GM23338 (cell line): Measurements from ENCODE around the gene TP53I13. TPM values are rescaled to one million over a fixed set of nuclear protein-coding genes. Genes with fewer than 3 reads are reported as not detected.

Source experiments
- ATAC-seq: fragments of 200-7000 bp; cut with Tn5 transposase; 3 replicates; pipeline ENCODE4 v1.9.1; 2020
- DNase-seq: peaks from one replicate; pipeline ENCODE4 v3.0.0-alpha.2; 2015; ENCODE audit warnings: low spot score
- H2AFZ ChIP-seq: fragments of 200-600 bp; sonication (generic); 2 replicates; pipeline ENCODE4 v1.8.0; 2016; ENCODE audit warnings: antibody characterized with exemption, mild to moderate bottlenecking, moderate library complexity
- H3F3A ChIP-seq: fragments of 200-600 bp; sonication (generic); replicated peaks from 2 replicates; pipeline ENCODE4 v1.8.0; 2017; ENCODE audit warnings: antibody characterized with exemption, mixed run types, low read depth
- H3K27ac ChIP-seq: fragments of 200-600 bp; sonication (generic); 2 replicates; pipeline ENCODE4 v1.6.1; 2016; ENCODE audit warnings: low read depth
- H3K27me3 ChIP-seq: fragments of 200-600 bp; sonication (generic); 2 replicates; pipeline ENCODE4 v1.8.0; 2016; ENCODE audit warnings: mild to moderate bottlenecking, mixed run types, moderate library complexity; ENCODE audit not compliant: insufficient read depth
- H3K36me3 ChIP-seq: fragments of 200-600 bp; sonication (generic); 2 replicates; pipeline ENCODE4 v1.8.0; 2016; ENCODE audit warnings: mild to moderate bottlenecking; ENCODE audit not compliant: insufficient read depth
- H3K4me1 ChIP-seq: fragments of 200-600 bp; sonication (generic); 2 replicates; pipeline ENCODE4 v1.8.0; 2016; ENCODE audit warnings: mild to moderate bottlenecking, moderate library complexity; ENCODE audit not compliant: insufficient read depth
- H3K4me2 ChIP-seq: fragments of 200-600 bp; sonication (generic); 2 replicates; pipeline ENCODE4 v1.7.1; 2017; ENCODE audit warnings: mixed run types
- H3K4me3 ChIP-seq: fragments of 200-600 bp; sonication (generic); 2 replicates; pipeline ENCODE4 v1.6.1; 2016; ENCODE audit warnings: mixed run types
- H3K79me2 ChIP-seq: fragments of 200-600 bp; sonication (generic); replicated peaks from 2 replicates; pipeline ENCODE4 v1.8.0; 2017; ENCODE audit warnings: mild to moderate bottlenecking; ENCODE audit not compliant: insufficient read depth
- H3K9me2 ChIP-seq: fragments of 200-600 bp; sonication (generic); 2 replicates; pipeline ENCODE4 v1.8.0; 2017; ENCODE audit not compliant: insufficient read depth
- H4K20me1 ChIP-seq: fragments of 200-600 bp; sonication (generic); replicated peaks from 2 replicates; pipeline ENCODE4 v1.8.0; 2017; ENCODE audit warnings: mild to moderate bottlenecking; ENCODE audit not compliant: insufficient read depth
- H3K27ac Mint-ChIP-seq: 2 replicates; pipeline ENCODE4 v1.8.0; 2020; ENCODE audit warnings: inconsistent platforms, mild to moderate bottlenecking, moderate library complexity, mixed read lengths
- H3K27me3 Mint-ChIP-seq: 3 replicates; pipeline ENCODE4 v1.8.0; 2022; ENCODE audit warnings: low read depth, mild to moderate bottlenecking, moderate library complexity, mixed read lengths, inconsistent platforms; ENCODE audit not compliant: insufficient read depth, poor library complexity
- H3K36me3 Mint-ChIP-seq: 3 replicates; pipeline ENCODE4 v1.8.0; 2021; ENCODE audit warnings: low read depth, mild to moderate bottlenecking, inconsistent platforms, moderate library complexity, mixed read lengths
- H3K4me1 Mint-ChIP-seq: 3 replicates; pipeline ENCODE4 v1.8.0; 2020; ENCODE audit warnings: mild to moderate bottlenecking, inconsistent platforms, mixed read lengths
- H3K4me3 Mint-ChIP-seq: 3 replicates; pipeline ENCODE4 v1.8.0; 2021; ENCODE audit warnings: moderate library complexity, mild to moderate bottlenecking, inconsistent platforms, mixed read lengths
- H3K9me3 Mint-ChIP-seq: 3 replicates; pipeline ENCODE4 v1.8.0; 2020; ENCODE audit warnings: moderate library complexity, mild to moderate bottlenecking, inconsistent platforms, mixed read lengths
- CTCF ChIP-seq, 2 experiments: fragments of 200-600 bp in 1 of 2; sonication (generic) in 1 of 2; conservative IDR thresholded peaks; 2 replicates each; pipeline versions ENCODE4 v1.5.1 to v1.6.1; 2016 to 2017; ENCODE audit warnings: antibody characterized with exemption in 2 of 2, low read depth in 2 of 2, mild to moderate bottlenecking in 2 of 2, moderate library complexity in 1 of 2
- ETS1 ChIP-seq: IDR thresholded peaks from 2 replicates; pipeline ENCODE4 v1.6.1; 2016; ENCODE audit warnings: antibody characterized with exemption
- EZH2 ChIP-seq: fragments of 200-600 bp; sonication (generic); IDR thresholded peaks from one replicate; pipeline ENCODE4 v1.8.0; 2017; ENCODE audit warnings: antibody characterized with exemption, mild to moderate bottlenecking, low read depth; ENCODE audit not compliant: unreplicated experiment
- EZH2phosphoT487 ChIP-seq: fragments of 200-600 bp; sonication (generic); IDR thresholded peaks from one replicate; pipeline ENCODE4 v1.8.1; 2018; ENCODE audit warnings: antibody characterized with exemption; ENCODE audit not compliant: unreplicated experiment
- JUNB ChIP-seq: IDR thresholded peaks from one replicate; pipeline ENCODE4 v1.6.1; 2016; ENCODE audit warnings: antibody characterized with exemption; ENCODE audit not compliant: unreplicated experiment
- NANOG ChIP-seq: IDR thresholded peaks from 2 replicates; pipeline ENCODE4 v1.6.1; 2016; ENCODE audit warnings: antibody characterized with exemption, borderline replicate concordance
- POLR2AphosphoS5 ChIP-seq: IDR thresholded peaks from 2 replicates; pipeline ENCODE4 v1.6.1; 2016; ENCODE audit warnings: antibody characterized with exemption, low read depth
- STAT1 ChIP-seq: IDR thresholded peaks from one replicate; pipeline ENCODE4 v1.6.1; 2016; ENCODE audit warnings: antibody characterized with exemption; ENCODE audit not compliant: unreplicated experiment
- ZNF114 ChIP-seq: fragments of 250-450 bp; sonication (Bioruptor Pico); IDR thresholded peaks from 2 replicates; pipeline ENCODE4 v1.5.0; 2020; ENCODE audit warnings: mild to moderate bottlenecking, moderate library complexity
- ZNF331 ChIP-seq: fragments of 250-450 bp; sonication (Bioruptor Pico); IDR thresholded peaks from 2 replicates; pipeline ENCODE4 v1.5.0; 2020; ENCODE audit warnings: low read depth, mild to moderate bottlenecking, moderate library complexity
- ZNF462 ChIP-seq: fragments of 250-450 bp; sonication (Bioruptor Pico); IDR thresholded peaks from 2 replicates; pipeline ENCODE4 v1.5.0; 2020; ENCODE audit warnings: mild to moderate bottlenecking, moderate library complexity
- polyA plus RNA-seq: library from polyadenylated mRNA; unstranded; fragments of >200 nt; fragmentation: Nextera tagmentation; extraction: Ambion mirVana; gene quantifications from 2 replicates; pipeline ENCODE4 v1.2.1, GENCODE V29; 2016
- total RNA-seq: library from RNA; depleted of rRNA; stranded (reverse); fragments of >200 nt; shearing (Covaris generic); gene quantifications from 2 replicates; pipeline ENCODE4 v1.2.3, GENCODE V29; 2014

The TP53I13 gene
- total and polyA plus RNA-seq, 2 experiments from 2014 or later, result 21.0 to 38.9 TPM

GRCh38 chr17:29563816-29564215, 4.7 kb upstream of the TP53I13 start:
- peaks cover 40% of the 10 kb centered on the region for H3K27me3 Mint-ChIP-seq
- no peak for DNase-seq
- H3K9me2 ChIP-seq, result no peaks in the 10 kb centered on the region

More at GRCh38 chr17:29563816-29564215, 4.7 kb upstream of the TP53I13 start:
- Histone ChIP-seq H3K79me2 (no peaks in the 10 kb centered on the region), H3K36me3 (no peaks in the 10 kb centered on the region), H3K27me3 (peaks cover 39% of the 10 kb centered on the region), H3K27ac (no peak overlapping the region), H3K4me1 (peaks cover 7% of the 10 kb centered on the region), H3F3A (peaks cover 7% of the 10 kb centered on the region; the same call in 1 of the 2 replicates), H3K4me2 (no peak overlapping the region), H3K4me3 (no peak overlapping the region), H2AFZ (no peak overlapping the region), H4K20me1 (peaks cover 8% of the 10 kb centered on the region)
- H3K4me1 Mint-ChIP-seq, result peaks cover 8% of the 10 kb centered on the region
- no peak overlapping the region for H3K4me3 Mint-ChIP-seq
- H3K27ac Mint-ChIP-seq, result no peak overlapping the region
- H3K9me3 Mint-ChIP-seq, result no peaks in the 10 kb centered on the region
- H3K36me3 Mint-ChIP-seq, result no peaks in the 10 kb centered on the region; the same call in 2 of the 3 replicates
- TF ChIP-seq ZNF114, result no peak
- TF ChIP-seq ETS1, result no peak
- TF ChIP-seq CTCF (conservative IDR thresholded peaks at IDR 0.05; ENCODE audit: low read depth in 2 of 2), result no peak
- TF ChIP-seq POLR2AphosphoS5, result no peak
- TF ChIP-seq ZNF331 (CRISPR knock-in tag), result no peak
- TF ChIP-seq JUNB, result no peak
- no peak for TF ChIP-seq EZH2phosphoT487
- TF ChIP-seq STAT1, result no peak
- no peak for TF ChIP-seq ZNF462 (CRISPR knock-in tag)
- TF ChIP-seq EZH2, result no peak
- no peak for TF ChIP-seq NANOG
- ATAC-seq, result no peak
